ENCODE measurements around the gene PSMD6.

Gene PSMD6

GRCh38 chr3:64053581-64053980, 30.3 kb upstream of the PSMD6 start:
- Histone ChIP-seq H3K36me3 (ENCODE audit: insufficient read depth, low read length) (no peaks in the 10 kb centered on the region), H3K4me1 (ENCODE audit: insufficient read depth, low read length) (peaks cover 15% of the 10 kb centered on the region), H3K9me3 (ENCODE audit: control insufficient read depth, insufficient read depth, low read length) (no peaks in the 10 kb centered on the region), H3K9ac (ENCODE audit: low read depth, low read length) (no peak overlapping the region)

GRCh38 chr3:64053117-64053516, 29.8 kb upstream of the PSMD6 start:
- Histone ChIP-seq H3K9ac (ENCODE audit: low read depth, low read length) (no peak overlapping the region), H3K9me3 (ENCODE audit: control insufficient read depth, insufficient read depth, low read length) (no peaks in the 10 kb centered on the region), H3K36me3 (ENCODE audit: insufficient read depth, low read length) (no peaks in the 10 kb centered on the region), H3K4me1 (ENCODE audit: insufficient read depth, low read length) (peaks cover 20% of the 10 kb centered on the region)

- Histone ChIP-seq H3K4me1 (ENCODE audit: insufficient read depth, low read length) (peaks cover 26% of the 10 kb centered on the region), H3K9ac (ENCODE audit: low read depth, low read length) (no peak overlapping the region), H3K9me3 (ENCODE audit: control insufficient read depth, insufficient read depth, low read length) (no peaks in the 10 kb centered on the region), H3K36me3 (ENCODE audit: insufficient read depth, low read length) (no peaks in the 10 kb centered on the region)
These were observed 26.5 kb upstream of the PSMD6 start for GRCh38 chr3:64049832-64050231.

GRCh38 chr3:64049136-64049535, 25.8 kb upstream of the PSMD6 start:
- H3K9me3 ChIP-seq (ENCODE audit: control insufficient read depth, insufficient read depth, low read length) = no peaks in the 10 kb centered on the region
- H3K9ac ChIP-seq (ENCODE audit: low read depth, low read length) = no peak overlapping the region
- peaks cover 26% of the 10 kb centered on the region for H3K4me1 ChIP-seq (ENCODE audit: insufficient read depth, low read length)
- H3K36me3 ChIP-seq (ENCODE audit: insufficient read depth, low read length) = no peaks in the 10 kb centered on the region

DNA sequence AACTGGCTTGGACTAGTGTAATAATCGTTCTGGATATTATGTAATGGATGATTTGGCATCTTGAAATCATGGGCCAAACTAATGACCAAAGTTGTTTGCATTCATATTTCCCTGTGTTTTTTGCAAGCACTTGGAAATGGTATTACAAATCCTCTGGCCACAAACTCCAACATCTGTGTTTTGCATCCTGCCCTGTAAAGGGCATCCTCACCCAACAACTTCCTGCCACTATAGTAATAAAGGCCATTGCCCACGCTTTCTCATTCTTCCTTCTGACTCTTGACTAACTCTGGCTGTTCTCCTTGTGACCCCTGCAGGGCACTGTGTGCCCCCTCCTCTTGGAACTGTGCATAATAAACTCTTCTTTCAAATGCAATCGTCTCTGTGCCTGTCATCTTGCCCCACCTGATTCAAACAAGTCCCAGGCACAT, 25.4 kb upstream of the PSMD6 start:
- Histone ChIP-seq H3K36me3 (ENCODE audit: insufficient read depth, low read length) (no peaks in the 10 kb centered on the region), H3K4me1 (ENCODE audit: insufficient read depth, low read length) (peaks cover 26% of the 10 kb centered on the region), H3K9ac (ENCODE audit: low read depth, low read length) (no peak overlapping the region), H3K9me3 (ENCODE audit: control insufficient read depth, insufficient read depth, low read length) (no peaks in the 10 kb centered on the region)

GRCh38 chr3:64047787-64048186, 24.5 kb upstream of the PSMD6 start:
- H3K36me3 ChIP-seq (ENCODE audit: insufficient read depth, low read length) = no peaks in the 10 kb centered on the region
- no peaks in the 10 kb centered on the region for H3K9me3 ChIP-seq (ENCODE audit: control insufficient read depth, insufficient read depth, low read length)
- H3K9ac ChIP-seq (ENCODE audit: low read depth, low read length) = no peak overlapping the region
- H3K4me1 ChIP-seq (ENCODE audit: insufficient read depth, low read length) = peaks cover 26% of the 10 kb centered on the region

DNA sequence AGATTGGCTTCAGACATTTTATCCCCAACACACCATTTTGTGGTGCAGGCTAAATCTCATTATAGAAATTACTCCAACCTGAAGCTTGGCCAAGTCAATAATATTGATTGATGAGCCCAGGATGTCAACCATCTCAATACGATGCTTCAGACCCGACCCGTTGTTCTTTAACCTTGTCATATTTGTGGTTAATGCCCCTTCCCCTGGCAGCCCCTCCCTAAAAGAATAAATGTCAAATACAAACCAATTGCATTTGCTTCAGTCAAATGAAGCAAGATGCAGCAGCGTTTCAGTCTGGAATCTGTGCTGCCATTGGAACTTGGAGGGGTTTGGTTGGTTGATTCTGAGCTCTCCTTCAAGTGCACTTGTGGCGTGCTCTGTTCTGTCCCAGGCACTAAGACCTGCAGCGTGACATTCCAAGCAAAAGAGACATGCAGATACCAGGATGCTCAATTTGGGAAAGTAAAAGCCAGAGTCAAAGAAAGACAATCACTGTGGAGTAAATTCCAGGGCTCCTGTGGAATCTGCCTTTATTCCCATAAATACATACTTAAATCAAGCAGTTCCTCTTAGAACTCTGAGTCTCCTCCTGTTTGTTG, 23.8 kb upstream of the PSMD6 start:
- H3K4me1 ChIP-seq (ENCODE audit: insufficient read depth, low read length) = peaks cover 26% of the 10 kb centered on the region

GRCh38 chr3:64046592-64046991, 23.3 kb upstream of the PSMD6 start:
- H3K9me3 ChIP-seq (ENCODE audit: control insufficient read depth, insufficient read depth, low read length) = no peaks in the 10 kb centered on the region
- peaks cover 26% of the 10 kb centered on the region for H3K4me1 ChIP-seq (ENCODE audit: insufficient read depth, low read length)
- H3K9ac ChIP-seq (ENCODE audit: low read depth, low read length) = no peak overlapping the region
- H3K36me3 ChIP-seq (ENCODE audit: insufficient read depth, low read length) = no peaks in the 10 kb centered on the region

More for the DNA sequence above, 23.8 kb upstream of the PSMD6 start:
- no peaks in the 10 kb centered on the region for H3K36me3 ChIP-seq (ENCODE audit: insufficient read depth, low read length)
- no peaks in the 10 kb centered on the region for H3K9me3 ChIP-seq (ENCODE audit: control insufficient read depth, insufficient read depth, low read length)
- no peak overlapping the region for H3K9ac ChIP-seq (ENCODE audit: low read depth, low read length)

DNA sequence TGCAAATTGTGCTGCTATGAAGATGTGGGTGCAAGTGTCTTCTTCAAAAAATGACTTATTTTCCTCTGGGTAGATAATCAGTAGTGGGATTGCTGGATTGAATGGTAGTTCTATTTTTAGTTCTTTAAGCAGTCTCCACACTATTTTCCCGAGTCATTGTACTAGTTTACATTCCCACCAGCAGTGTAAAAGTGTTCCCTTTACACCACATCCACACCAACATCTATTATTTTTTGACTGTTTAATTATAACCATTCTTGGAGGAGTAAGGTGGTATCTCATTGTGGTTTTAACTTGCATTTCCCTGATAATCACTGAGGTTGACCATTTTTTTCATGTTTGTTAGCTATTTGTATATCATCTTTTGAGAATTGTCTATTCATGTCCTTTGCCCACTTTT, 19.7 kb upstream of the PSMD6 start:
- Histone ChIP-seq H3K4me1 (ENCODE audit: insufficient read depth, low read length) (peaks cover 4% of the 10 kb centered on the region), H3K36me3 (ENCODE audit: insufficient read depth, low read length) (no peaks in the 10 kb centered on the region), H3K9me3 (ENCODE audit: control insufficient read depth, insufficient read depth, low read length) (no peaks in the 10 kb centered on the region), H3K9ac (ENCODE audit: low read depth, low read length) (no peak overlapping the region)

GRCh38 chr3:64039981-64040733, 16.9 kb upstream of the PSMD6 start:
- H3K36me3 ChIP-seq (ENCODE audit: insufficient read depth, low read length) = no peaks in the 10 kb centered on the region
- H3K9me3 ChIP-seq (ENCODE audit: control insufficient read depth, insufficient read depth, low read length) = 0 out of 2 replicates have a peak, but pooled peaks cover 2% of the 10 kb centered on the region
- H3K4me1 ChIP-seq (ENCODE audit: insufficient read depth, low read length) = no peaks in the 10 kb centered on the region
- H3K9ac ChIP-seq (ENCODE audit: low read depth, low read length) = no peak overlapping the region

- 0 out of 2 replicates have a peak, but pooled peaks cover 2% of the 10 kb centered on the region for H3K9me3 ChIP-seq (ENCODE audit: control insufficient read depth, insufficient read depth, low read length)
- no peaks in the 10 kb centered on the region for H3K36me3 ChIP-seq (ENCODE audit: insufficient read depth, low read length)
- no peak overlapping the region for H3K9ac ChIP-seq (ENCODE audit: low read depth, low read length)
- no peaks in the 10 kb centered on the region for H3K4me1 ChIP-seq (ENCODE audit: insufficient read depth, low read length)
These were observed 16.0 kb upstream of the PSMD6 start for GRCh38 chr3:64039332-64039731.

DNA sequence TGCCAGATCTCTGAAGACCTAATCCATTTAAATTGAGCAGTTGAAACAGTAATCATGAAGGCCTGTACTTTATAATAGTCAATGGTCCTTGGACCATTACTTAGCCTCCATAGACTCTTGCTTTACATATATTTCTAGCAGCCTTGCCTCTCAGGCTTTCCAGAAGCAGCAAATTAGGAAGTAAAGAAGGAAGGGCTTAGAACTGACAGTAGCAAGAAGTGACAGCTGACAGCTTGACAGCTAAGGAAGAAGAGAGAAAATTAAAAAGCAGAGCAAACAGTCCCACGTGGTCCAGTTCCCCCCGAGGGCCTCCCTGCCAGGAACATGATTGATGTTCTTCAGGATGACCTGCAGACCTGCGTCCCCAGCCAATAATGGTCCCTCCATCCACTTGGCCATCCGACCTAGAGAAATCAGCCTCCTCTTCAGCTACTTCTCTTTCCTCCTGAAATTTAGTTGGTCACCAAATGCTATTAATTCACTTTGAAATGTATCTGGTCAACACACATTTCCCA, 15.0 kb upstream of the PSMD6 start:
- H3K4me1 ChIP-seq (ENCODE audit: insufficient read depth, low read length) = no peaks in the 10 kb centered on the region

GRCh38 chr3:64037084-64037483, 13.8 kb upstream of the PSMD6 start:
- no peaks in the 10 kb centered on the region for H3K36me3 ChIP-seq (ENCODE audit: insufficient read depth, low read length)
- H3K9me3 ChIP-seq (ENCODE audit: control insufficient read depth, insufficient read depth, low read length) = 0 out of 2 replicates have a peak, but pooled peaks cover 2% of the 10 kb centered on the region
- H3K9ac ChIP-seq (ENCODE audit: low read depth, low read length) = no peak overlapping the region
- H3K4me1 ChIP-seq (ENCODE audit: insufficient read depth, low read length) = no peaks in the 10 kb centered on the region

More for the DNA sequence above, 15.0 kb upstream of the PSMD6 start:
- Histone ChIP-seq H3K9me3 (ENCODE audit: control insufficient read depth, insufficient read depth, low read length) (0 out of 2 replicates have a peak, but pooled peaks cover 2% of the 10 kb centered on the region), H3K9ac (ENCODE audit: low read depth, low read length) (no peak overlapping the region), H3K36me3 (ENCODE audit: insufficient read depth, low read length) (no peaks in the 10 kb centered on the region)

GRCh38 chr3:64033069-64033468, 9.8 kb upstream of the PSMD6 start:
- Histone ChIP-seq H3K36me3 (ENCODE audit: insufficient read depth, low read length) (no peaks in the 10 kb centered on the region), H3K4me1 (ENCODE audit: insufficient read depth, low read length) (peaks cover 14% of the 10 kb centered on the region), H3K9me3 (ENCODE audit: control insufficient read depth, insufficient read depth, low read length) (0 out of 2 replicates have a peak, but pooled peaks cover 2% of the 10 kb centered on the region), H3K9ac (ENCODE audit: low read depth, low read length) (no peak overlapping the region)
